Mucosa of descending colon (tissue), 3 donors: ENCODE data around the gene MLN. TPM values are rescaled to one million over a fixed set of nuclear protein-coding genes. Genes with fewer than 3 reads are reported as not detected.
A peak's percentile ranks its signal among the peaks of the same experiment; 100 is the strongest.

ENCODE experiments used
- ATAC-seq: fragments of 200-7000 bp; cut with Tn5 transposase; one replicate; pipeline ENCODE4 v1.9.1; 2020; ENCODE audit warnings: mild to moderate bottlenecking, moderate library complexity
- DNase-seq, 3 donors: peaks; one replicate each; pipeline ENCODE4 v3.0.0-alpha.2; 2020
- H3K36me3 ChIP-seq: fragments of 200-600 bp; one replicate; pipeline ENCODE4 v1.8.0; 2021; ENCODE audit warnings: low read depth, mild to moderate bottlenecking
- H3K4me1 ChIP-seq: fragments of 200-600 bp; one replicate; pipeline ENCODE4 v1.8.0; 2021; ENCODE audit warnings: low read depth, mild to moderate bottlenecking
- H3K4me3 ChIP-seq: fragments of 200-600 bp; one replicate; pipeline ENCODE4 v1.8.0; 2021; ENCODE audit warnings: mild to moderate bottlenecking
- H3K9me3 ChIP-seq: fragments of 200-600 bp; one replicate; pipeline ENCODE4 v1.8.0; 2021; ENCODE audit warnings: mild to moderate bottlenecking
- CTCF ChIP-seq: fragments of 200-600 bp; IDR thresholded peaks from one replicate; pipeline ENCODE4 v1.8.0; 2022; ENCODE audit warnings: antibody characterized with exemption, mild to moderate bottlenecking
- intact Hi-C, 2 donors: fragments of 100-400 bp; cut with DNase I in 1 of 2; cut with micrococcal nuclease in 1 of 2; formaldehyde crosslinking; loops; one replicate each; pipeline versions ENCODE4 v1.11.0 to v1.11.1; 2022; cut with DNase I, micrococcal nuclease
- total RNA-seq, 3 donors: library from RNA; stranded (reverse); fragmentation: NEBNext Ultra II Directional in 2 of 3; extraction: Animal tissue kit (Norgen Biotek cat#: 25700) in 2 of 3; gene quantifications; one replicate each; pipeline versions ENCODE4 v1.2.1 to v1.2.4, GENCODE V29; 2021 to 2023
- donor health status: DM: no; HTN: no; CAD: no; lungs with moderate emphysema.
- donor health status: DM: no; HTN: no; CAD: no.
- donor health status: DM: no; HTN: yes; CAD: no.

The MLN gene
- total RNA-seq, 3 donors from 2014 or later = not detected

- intact Hi-C loops = no loop called here
- H3K9me3 ChIP-seq = no peaks in the 10 kb centered on the region
- ATAC-seq (no peak), DNase-seq (no peak)
- peaks cover 20% of the 10 kb centered on the region for H3K4me1 ChIP-seq
- no peak for TF ChIP-seq CTCF
- H3K4me3 ChIP-seq = no peak overlapping the region
- H3K36me3 ChIP-seq = no peaks in the 10 kb centered on the region
These were observed 48.5 kb downstream of the MLN start for GRCh38 chr6:33755070-33755869.

- H3K36me3 ChIP-seq = no peaks in the 10 kb centered on the region
- no peaks in the 10 kb centered on the region for H3K9me3 ChIP-seq
- DNase-seq (no peak), ATAC-seq (no peak)
- TF ChIP-seq CTCF = no peak
- no peak overlapping the region for H3K4me3 ChIP-seq
- intact Hi-C loops = no loop called here
- peaks cover 20% of the 10 kb centered on the region for H3K4me1 ChIP-seq
These were observed 49.6 kb downstream of the MLN start for GRCh38 chr6:33754222-33754621.

GRCh38 chr6:33752646-33753015 is 51.2 kb downstream of the MLN start:
- ATAC-seq = peak; percentile 7
- intact Hi-C loops = no loop called here
- TF ChIP-seq CTCF = no peak
- DNase-seq = no peak
- H3K36me3 ChIP-seq = no peaks in the 10 kb centered on the region
- H3K9me3 ChIP-seq = no peaks in the 10 kb centered on the region
- H3K4me3 ChIP-seq = no peak overlapping the region
- peaks cover 16% of the 10 kb centered on the region for H3K4me1 ChIP-seq

- Histone ChIP-seq H3K36me3 (no peaks in the 10 kb centered on the region), H3K4me3 (no peak overlapping the region), H3K9me3 (no peaks in the 10 kb centered on the region), H3K4me1 (peaks cover 16% of the 10 kb centered on the region)
- DNase-seq = peak; percentile 82 to 86 (median 82)
- no peak for TF ChIP-seq CTCF
- peak; percentile 93 for ATAC-seq
- intact Hi-C loops = no loop called here
These were observed 51.8 kb downstream of the MLN start for GRCh38 chr6:33751771-33752645.

GRCh38 chr6:33750244-33750991 is 53.4 kb downstream of the MLN start:
- ATAC-seq = no peak
- no peak for DNase-seq
- no peak for TF ChIP-seq CTCF
- H3K4me1 ChIP-seq = peaks cover 19% of the 10 kb centered on the region
- intact Hi-C loops = no loop called here
- no peak overlapping the region for H3K4me3 ChIP-seq
- no peaks in the 10 kb centered on the region for H3K36me3 ChIP-seq
- H3K9me3 ChIP-seq = no peaks in the 10 kb centered on the region
